ENCODE measurements around the gene DOK5.
"Not testable (repeated sequence)": the region's sequence is repeated elsewhere in the genome, so short reads cannot be mapped to it uniquely, and the experiment has no call there.

DOK5 gene

GRCh38 chr20:54470697-54471096 is 4.7 kb upstream of the DOK5 start:
- Histone ChIP-seq H3K36me3 (ENCODE audit: control insufficient read depth, insufficient read depth, low read length) (no peaks in the 10 kb centered on the region), H3K4me3 (ENCODE audit: low read depth, low read length) (no peak overlapping the region), H3K4me1 (ENCODE audit: control insufficient read depth, insufficient read depth, low read length) (0 out of 2 replicates have a peak, but pooled peaks cover 6% of the 10 kb centered on the region), H3K9ac (ENCODE audit: low read length) (no peak overlapping the region), H3K27ac (ENCODE audit: low read depth, low read length) (no peak overlapping the region), H3K9me3 (ENCODE audit: control insufficient read depth, insufficient read depth, low read depth, low read length) (no peaks in the 10 kb centered on the region), H3K27me3 (ENCODE audit: control insufficient read depth, insufficient read depth, low read length) (peaks cover 15% of the 10 kb centered on the region)

- H3K9ac ChIP-seq (ENCODE audit: low read length): no peak overlapping the region
- H3K9me3 ChIP-seq (ENCODE audit: control insufficient read depth, insufficient read depth, low read depth, low read length): no peaks in the 10 kb centered on the region
- H3K27me3 ChIP-seq (ENCODE audit: control insufficient read depth, insufficient read depth, low read length): peaks cover 34% of the 10 kb centered on the region
- H3K36me3 ChIP-seq (ENCODE audit: control insufficient read depth, insufficient read depth, low read length): no peaks in the 10 kb centered on the region
- no peak overlapping the region for H3K4me3 ChIP-seq (ENCODE audit: low read depth, low read length)
- H3K4me1 ChIP-seq (ENCODE audit: control insufficient read depth, insufficient read depth, low read length): peaks cover 10% of the 10 kb centered on the region
- no peak overlapping the region for H3K27ac ChIP-seq (ENCODE audit: low read depth, low read length)
Measured at GRCh38 chr20:54472607-54473006, 2.8 kb upstream of the DOK5 start.

- no peaks in the 10 kb centered on the region for H3K9me3 ChIP-seq (ENCODE audit: control insufficient read depth, insufficient read depth, low read depth, low read length)
- H3K4me1 ChIP-seq (ENCODE audit: control insufficient read depth, insufficient read depth, low read length): peaks cover 10% of the 10 kb centered on the region
- no peak overlapping the region for H3K4me3 ChIP-seq (ENCODE audit: low read depth, low read length)
- no peaks in the 10 kb centered on the region for H3K36me3 ChIP-seq (ENCODE audit: control insufficient read depth, insufficient read depth, low read length)
- H3K27ac ChIP-seq (ENCODE audit: low read depth, low read length): no peak overlapping the region
- H3K27me3 ChIP-seq (ENCODE audit: control insufficient read depth, insufficient read depth, low read length): peaks cover 42% of the 10 kb centered on the region
- no peak overlapping the region for H3K9ac ChIP-seq (ENCODE audit: low read length)
Measured at GRCh38 chr20:54473340-54473739, 2.1 kb upstream of the DOK5 start.

- H3K9ac ChIP-seq (ENCODE audit: low read length): no peak overlapping the region
- H3K27ac ChIP-seq (ENCODE audit: low read depth, low read length): no peak overlapping the region
- H3K4me3 ChIP-seq (ENCODE audit: low read depth, low read length): no peak overlapping the region
- peaks cover 10% of the 10 kb centered on the region for H3K4me1 ChIP-seq (ENCODE audit: control insufficient read depth, insufficient read depth, low read length)
- H3K27me3 ChIP-seq (ENCODE audit: control insufficient read depth, insufficient read depth, low read length): peaks cover 45% of the 10 kb centered on the region
- no peaks in the 10 kb centered on the region for H3K9me3 ChIP-seq (ENCODE audit: control insufficient read depth, insufficient read depth, low read depth, low read length)
- no peaks in the 10 kb centered on the region for H3K36me3 ChIP-seq (ENCODE audit: control insufficient read depth, insufficient read depth, low read length)
Measured at GRCh38 chr20:54474046-54474445, 1.3 kb upstream of the DOK5 start.

GRCh38 chr20:54474866-54475265 is 527 bp upstream of the DOK5 start:
- H3K9ac ChIP-seq (ENCODE audit: low read length): no peak overlapping the region
- peaks cover 45% of the 10 kb centered on the region for H3K27me3 ChIP-seq (ENCODE audit: control insufficient read depth, insufficient read depth, low read length)

GRCh38 chr20:54476169-54477009 is 996 bp downstream of the DOK5 start:
- H3K4me3 ChIP-seq (ENCODE audit: low read depth, low read length): peak overlapping the region; percentile 93
- H3K4me1 ChIP-seq (ENCODE audit: control insufficient read depth, insufficient read depth, low read length): peaks cover 12% of the 10 kb centered on the region
- peak overlapping the region; percentile 25 for H3K9ac ChIP-seq (ENCODE audit: low read length)
- peaks cover 45% of the 10 kb centered on the region for H3K27me3 ChIP-seq (ENCODE audit: control insufficient read depth, insufficient read depth, low read length)
- no peaks in the 10 kb centered on the region for H3K36me3 ChIP-seq (ENCODE audit: control insufficient read depth, insufficient read depth, low read length)
- H3K27ac ChIP-seq (ENCODE audit: low read depth, low read length): no peak overlapping the region
- no peaks in the 10 kb centered on the region for H3K9me3 ChIP-seq (ENCODE audit: control insufficient read depth, insufficient read depth, low read depth, low read length)

More at GRCh38 chr20:54474866-54475265, 527 bp upstream of the DOK5 start:
- Histone ChIP-seq H3K4me1 (ENCODE audit: control insufficient read depth, insufficient read depth, low read length) (peaks cover 11% of the 10 kb centered on the region), H3K9me3 (ENCODE audit: control insufficient read depth, insufficient read depth, low read depth, low read length) (no peaks in the 10 kb centered on the region), H3K27ac (ENCODE audit: low read depth, low read length) (no peak overlapping the region), H3K36me3 (ENCODE audit: control insufficient read depth, insufficient read depth, low read length) (no peaks in the 10 kb centered on the region), H3K4me3 (ENCODE audit: low read depth, low read length) (peak overlapping the region; percentile 93)

GRCh38 chr20:54477191-54477955 is 2.0 kb downstream of the DOK5 start:
- Histone ChIP-seq H3K27ac (ENCODE audit: low read depth, low read length) (no peak overlapping the region), H3K9ac (ENCODE audit: low read length) (no peak overlapping the region), H3K27me3 (ENCODE audit: control insufficient read depth, insufficient read depth, low read length) (peaks cover 45% of the 10 kb centered on the region), H3K9me3 (ENCODE audit: control insufficient read depth, insufficient read depth, low read depth, low read length) (no peaks in the 10 kb centered on the region), H3K36me3 (ENCODE audit: control insufficient read depth, insufficient read depth, low read length) (no peaks in the 10 kb centered on the region), H3K4me3 (ENCODE audit: low read depth, low read length) (0 out of 2 replicates have a peak overlapping the region, but pooled peaks have one; percentile 93), H3K4me1 (ENCODE audit: control insufficient read depth, insufficient read depth, low read length) (peaks cover 12% of the 10 kb centered on the region)

GRCh38 chr20:54479138-54479906 is 3.9 kb downstream of the DOK5 start:
- no peak overlapping the region for H3K9ac ChIP-seq (ENCODE audit: low read length)
- no peak overlapping the region for H3K4me3 ChIP-seq (ENCODE audit: low read depth, low read length)
- H3K9me3 ChIP-seq (ENCODE audit: control insufficient read depth, insufficient read depth, low read depth, low read length): no peaks in the 10 kb centered on the region
- peaks cover 41% of the 10 kb centered on the region for H3K27me3 ChIP-seq (ENCODE audit: control insufficient read depth, insufficient read depth, low read length)
- H3K4me1 ChIP-seq (ENCODE audit: control insufficient read depth, insufficient read depth, low read length): peaks cover 12% of the 10 kb centered on the region
- no peaks in the 10 kb centered on the region for H3K36me3 ChIP-seq (ENCODE audit: control insufficient read depth, insufficient read depth, low read length)
- H3K27ac ChIP-seq (ENCODE audit: low read depth, low read length): no peak overlapping the region

- H3K36me3 ChIP-seq (ENCODE audit: control insufficient read depth, insufficient read depth, low read length); H3K27ac ChIP-seq (ENCODE audit: low read depth, low read length): not testable (repeated sequence)
Measured at GRCh38 chr20:54479937-54480336, 4.5 kb downstream of the DOK5 start.

GRCh38 chr20:54481442-54481841 is 6.0 kb downstream of the DOK5 start:
- Histone ChIP-seq H3K9ac (ENCODE audit: low read length) (no peak overlapping the region), H3K36me3 (ENCODE audit: control insufficient read depth, insufficient read depth, low read length) (no peaks in the 10 kb centered on the region), H3K4me1 (ENCODE audit: control insufficient read depth, insufficient read depth, low read length) (peaks cover 11% of the 10 kb centered on the region), H3K4me3 (ENCODE audit: low read depth, low read length) (no peak overlapping the region), H3K9me3 (ENCODE audit: control insufficient read depth, insufficient read depth, low read depth, low read length) (no peaks in the 10 kb centered on the region), H3K27me3 (ENCODE audit: control insufficient read depth, insufficient read depth, low read length) (peaks cover 22% of the 10 kb centered on the region), H3K27ac (ENCODE audit: low read depth, low read length) (no peak overlapping the region)

More at GRCh38 chr20:54479937-54480336, 4.5 kb downstream of the DOK5 start:
- H3K9ac ChIP-seq (ENCODE audit: low read length); H3K9me3 ChIP-seq (ENCODE audit: control insufficient read depth, insufficient read depth, low read depth, low read length); H3K4me3 ChIP-seq (ENCODE audit: low read depth, low read length): not testable (repeated sequence)
- Histone ChIP-seq H3K27me3 (ENCODE audit: control insufficient read depth, insufficient read depth, low read length) (peaks cover 35% of the 10 kb centered on the region), H3K4me1 (ENCODE audit: control insufficient read depth, insufficient read depth, low read length) (peaks cover 12% of the 10 kb centered on the region)
